HepG2 (cell line): ENCODE data around the gene CEP162. TPM values are rescaled to one million over a fixed set of nuclear protein-coding genes. Genes with fewer than 3 reads are reported as not detected.

ENCODE experiments used
- ARNT2 ChIP-seq: sonication (generic); formaldehyde crosslinking; IDR thresholded peaks from 2 replicates; pipeline ENCODE4 v1.8.0; 2022; ENCODE audit warnings: mild to moderate bottlenecking, low read depth, missing genetic modification reagents, moderate library complexity
- FIP1L1 ChIP-seq: fragments of 200-400 bp; formaldehyde crosslinking; IDR thresholded peaks from 2 replicates; pipeline ENCODE4 v1.6.1; 2018; ENCODE audit warnings: low read depth, mild to moderate bottlenecking, low read length, moderate library complexity, borderline replicate concordance; ENCODE audit not compliant: insufficient read depth
- FOXA1 ChIP-seq, 2 experiments: fragments of 450-650 bp in 1 of 2; sonication (generic) in 1 of 2; formaldehyde crosslinking in 1 of 2; IDR thresholded peaks; 2 replicates each; pipeline versions ENCODE4 v1.4.0 to v1.6.1; 2016 to 2020; ENCODE audit warnings: missing genetic modification reagents in 1 of 2
- FOXA3 ChIP-seq: IDR thresholded peaks from 2 replicates; pipeline ENCODE4 v1.6.1; 2016; ENCODE audit warnings: missing genetic modification reagents, missing compliant biosample characterization
- HOXA3 ChIP-seq: sonication (generic); formaldehyde crosslinking; IDR thresholded peaks from 2 replicates; pipeline ENCODE4 v1.5.0; 2020; ENCODE audit warnings: missing genetic modification reagents
- JUNB ChIP-seq: sonication (generic); formaldehyde crosslinking; IDR thresholded peaks from 2 replicates; pipeline ENCODE4 v1.8.0; 2022; ENCODE audit warnings: missing genetic modification reagents, mild to moderate bottlenecking, borderline replicate concordance
- MXD3 ChIP-seq: IDR thresholded peaks from 2 replicates; pipeline ENCODE4 v1.6.1; 2016; ENCODE audit warnings: mild to moderate bottlenecking, missing biosample characterization, missing genetic modification reagents
- MXD4 ChIP-seq: IDR thresholded peaks from 2 replicates; pipeline ENCODE4 v1.6.1; 2016; ENCODE audit warnings: mild to moderate bottlenecking, missing biosample characterization, missing genetic modification reagents
- NFIC ChIP-seq: IDR thresholded peaks from 2 replicates; pipeline ENCODE4 v1.6.1; 2012; ENCODE audit warnings: mild to moderate bottlenecking, low read length, inconsistent platforms
- NR2F6 ChIP-seq, 2 experiments: IDR thresholded peaks; 2 replicates each; pipeline ENCODE4 v1.6.1; 2016; ENCODE audit warnings: antibody characterized with exemption in 1 of 2, mild to moderate bottlenecking in 1 of 2
- PBX2 ChIP-seq: IDR thresholded peaks from 2 replicates; pipeline ENCODE4 v1.6.1; 2016; ENCODE audit warnings: control low read depth
- PPARG ChIP-seq: conservative IDR thresholded peaks from 2 replicates; pipeline ENCODE4 v1.6.1; 2016; ENCODE audit warnings: missing biosample characterization, missing genetic modification reagents
- SOX6 ChIP-seq, 2 experiments: fragments of 450-650 bp in 1 of 2; sonication (generic) in 1 of 2; formaldehyde crosslinking in 1 of 2; IDR thresholded peaks; 2 replicates each; pipeline versions ENCODE4 v1.4.0 to v1.6.1; 2017 to 2020; ENCODE audit warnings: antibody characterized with exemption in 1 of 2, mild to moderate bottlenecking in 1 of 2, missing genetic modification reagents in 1 of 2
- TBX2 ChIP-seq: sonication (generic); formaldehyde crosslinking; IDR thresholded peaks from 2 replicates; pipeline ENCODE4 v1.5.0; 2020; ENCODE audit warnings: missing genetic modification reagents, mild to moderate bottlenecking, borderline replicate concordance
- ZNF18 ChIP-seq: sonication (generic); formaldehyde crosslinking; IDR thresholded peaks from 2 replicates; pipeline ENCODE4 v1.8.0; 2022; ENCODE audit warnings: mild to moderate bottlenecking, missing genetic modification reagents; ENCODE audit not compliant: insufficient replicate concordance
- ZNF205 ChIP-seq: IDR thresholded peaks from 2 replicates; pipeline ENCODE4 v1.6.1; 2018; ENCODE audit warnings: missing biosample characterization, missing genetic modification reagents
- ZNF292 ChIP-seq: sonication (generic); formaldehyde crosslinking; IDR thresholded peaks from 2 replicates; pipeline ENCODE4 v1.8.1; 2022; ENCODE audit warnings: mild to moderate bottlenecking, low read depth, missing genetic modification reagents, borderline replicate concordance
- ZNF33A ChIP-seq: sonication (generic); formaldehyde crosslinking; IDR thresholded peaks from 2 replicates; pipeline ENCODE4 v1.5.1; 2020; ENCODE audit warnings: missing genetic modification reagents, mild to moderate bottlenecking, moderate library complexity, borderline replicate concordance
- ZNF44 ChIP-seq: sonication (generic); formaldehyde crosslinking; IDR thresholded peaks from 2 replicates; pipeline ENCODE4 v1.5.1; 2020; ENCODE audit warnings: mild to moderate bottlenecking, missing genetic modification reagents
- ZNF496 ChIP-seq: sonication (generic); formaldehyde crosslinking; IDR thresholded peaks from 2 replicates; pipeline ENCODE4 v1.8.1; 2023; ENCODE audit warnings: mild to moderate bottlenecking, moderate library complexity, missing genetic modification reagents; ENCODE audit not compliant: insufficient replicate concordance
- ZNF775 ChIP-seq: sonication (generic); formaldehyde crosslinking; IDR thresholded peaks from 2 replicates; pipeline ENCODE4 v1.4.0; 2020; ENCODE audit warnings: missing genetic modification reagents, mild to moderate bottlenecking, moderate library complexity, borderline replicate concordance
- ZNF788 ChIP-seq: sonication (generic); formaldehyde crosslinking; IDR thresholded peaks from 2 replicates; pipeline ENCODE4 v1.5.0; 2020; ENCODE audit warnings: mild to moderate bottlenecking, missing genetic modification reagents, borderline replicate concordance
- ZNF792 ChIP-seq: IDR thresholded peaks from 2 replicates; pipeline ENCODE4 v1.6.1; 2016
- ZNF816 ChIP-seq: sonication (generic); formaldehyde crosslinking; IDR thresholded peaks from 2 replicates; pipeline ENCODE4 v1.8.0; 2022; ENCODE audit warnings: missing genetic modification reagents, mild to moderate bottlenecking, borderline replicate concordance
- ZNF879 ChIP-seq: sonication (generic); formaldehyde crosslinking; IDR thresholded peaks from 2 replicates; pipeline ENCODE4 v1.8.1; 2023; ENCODE audit warnings: missing genetic modification reagents
- polyA plus RNA-seq, 8 experiments: library from polyadenylated mRNA; depleted of rRNA in 3 of 8; stranded (reverse) in 7 of 8; unstranded in 1 of 8; fragments of >200 nt; fragmentation: Illumina TruSeq in 4 of 8; extraction: Trizol in 4 of 8; gene quantifications; 2 replicates each; pipeline versions ENCODE4 v1.2.1 to v1.2.3, GENCODE V29; 2011 to 2016; ENCODE audit warnings: low read depth in 4 of 8, missing spikeins in 1 of 8, mixed read lengths in 1 of 8; ENCODE audit not compliant: insufficient read depth in 1 of 8
- total RNA-seq, 5 experiments: library from RNA; depleted of rRNA; stranded (reverse); fragments of >200 nt; fragmentation: Illumina TruSeq; extraction: Trizol; gene quantifications; 2 replicates each; pipeline ENCODE4 v1.2.3, GENCODE V29; 2016; ENCODE audit warnings: low read depth in 1 of 5
- TF ChIP-seq, protein P1 (sequence below): sonication (generic); formaldehyde crosslinking; IDR thresholded peaks from 2 replicates; pipeline ENCODE4 v1.5.1; 2020; ENCODE audit warnings: mild to moderate bottlenecking, missing genetic modification reagents

CEP162 gene
- total and polyA plus RNA-seq, 2 of the 13 experiments (the other 11 are each of a cell fraction or from before 2014, with no cell fraction given), result 0.50 to 7.9 TPM

DNA sequence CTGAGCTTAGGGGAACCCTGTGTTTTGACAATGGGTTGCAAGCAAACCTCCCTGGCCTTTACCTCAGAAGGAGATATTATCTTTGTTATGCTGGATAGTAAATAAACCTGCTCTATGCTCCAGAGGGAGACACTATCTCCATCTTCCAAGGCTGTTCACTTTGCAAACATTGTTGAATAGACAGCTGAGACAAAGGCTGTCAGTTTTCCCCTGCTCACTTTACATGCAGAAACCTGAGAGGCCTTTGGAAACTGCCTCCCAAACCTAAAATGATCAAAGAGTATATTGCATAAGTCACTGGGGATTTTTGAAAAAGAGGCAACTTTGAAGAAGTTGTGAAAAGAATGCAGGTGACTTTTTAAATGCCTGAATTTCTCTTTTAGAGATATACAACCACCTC lies 132.3 kb downstream of the CEP162 start (continued):
- TF ChIP-seq PPARG (CRISPR knock-in tag), result 0 out of 2 replicates have a peak, but pooled peaks have one; percentile 35
- TF ChIP-seq MXD3 (CRISPR knock-in tag), result no peak
- no peak for TF ChIP-seq ZNF33A
- TF ChIP-seq ZNF792, result no peak
- TF ChIP-seq SOX6 (IDR thresholded peaks at IDR 0.05), result no peak
- peak; percentile 98 for TF ChIP-seq SOX6 (CRISPR knock-in tag; IDR thresholded peaks at IDR 0.05)
- no peak for TF ChIP-seq ZNF879 (CRISPR knock-in tag)
- no peak for TF ChIP-seq ZNF788 (CRISPR knock-in tag)
- no peak for TF ChIP-seq MXD4 (CRISPR knock-in tag)
- TF ChIP-seq FOXA3 (CRISPR knock-in tag), result peak; percentile 66
- no peak for TF ChIP-seq PBX2 (CRISPR knock-in tag)
- no peak for TF ChIP-seq ZNF205
- no peak for TF ChIP-seq NR2F6 (IDR thresholded peaks at IDR 0.05)
- no peak for TF ChIP-seq NR2F6 (CRISPR knock-in tag; IDR thresholded peaks at IDR 0.05)
- TF ChIP-seq ZNF292 (CRISPR knock-in tag), result peak; percentile 43; the same call in 1 of the 2 replicates
- TF ChIP-seq FIP1L1, result no peak
- TF ChIP-seq ZNF496 (CRISPR knock-in tag), result no peak
- no peak for TF ChIP-seq JUNB (CRISPR knock-in tag)
- TF ChIP-seq HOXA3 (CRISPR knock-in tag), result no peak
- no peak for TF ChIP-seq ZNF816 (CRISPR knock-in tag)
- no peak for TF ChIP-seq ZNF18 (CRISPR knock-in tag)
- no peak for TF ChIP-seq FOXA1 (IDR thresholded peaks at IDR 0.05)
- TF ChIP-seq FOXA1 (CRISPR knock-in tag; IDR thresholded peaks at IDR 0.05), result peak; percentile 66
- TF ChIP-seq ZNF44 (CRISPR knock-in tag), result no peak
- no peak for TF ChIP-seq ARNT2 (CRISPR knock-in tag)
- TF ChIP-seq, protein P1, sequence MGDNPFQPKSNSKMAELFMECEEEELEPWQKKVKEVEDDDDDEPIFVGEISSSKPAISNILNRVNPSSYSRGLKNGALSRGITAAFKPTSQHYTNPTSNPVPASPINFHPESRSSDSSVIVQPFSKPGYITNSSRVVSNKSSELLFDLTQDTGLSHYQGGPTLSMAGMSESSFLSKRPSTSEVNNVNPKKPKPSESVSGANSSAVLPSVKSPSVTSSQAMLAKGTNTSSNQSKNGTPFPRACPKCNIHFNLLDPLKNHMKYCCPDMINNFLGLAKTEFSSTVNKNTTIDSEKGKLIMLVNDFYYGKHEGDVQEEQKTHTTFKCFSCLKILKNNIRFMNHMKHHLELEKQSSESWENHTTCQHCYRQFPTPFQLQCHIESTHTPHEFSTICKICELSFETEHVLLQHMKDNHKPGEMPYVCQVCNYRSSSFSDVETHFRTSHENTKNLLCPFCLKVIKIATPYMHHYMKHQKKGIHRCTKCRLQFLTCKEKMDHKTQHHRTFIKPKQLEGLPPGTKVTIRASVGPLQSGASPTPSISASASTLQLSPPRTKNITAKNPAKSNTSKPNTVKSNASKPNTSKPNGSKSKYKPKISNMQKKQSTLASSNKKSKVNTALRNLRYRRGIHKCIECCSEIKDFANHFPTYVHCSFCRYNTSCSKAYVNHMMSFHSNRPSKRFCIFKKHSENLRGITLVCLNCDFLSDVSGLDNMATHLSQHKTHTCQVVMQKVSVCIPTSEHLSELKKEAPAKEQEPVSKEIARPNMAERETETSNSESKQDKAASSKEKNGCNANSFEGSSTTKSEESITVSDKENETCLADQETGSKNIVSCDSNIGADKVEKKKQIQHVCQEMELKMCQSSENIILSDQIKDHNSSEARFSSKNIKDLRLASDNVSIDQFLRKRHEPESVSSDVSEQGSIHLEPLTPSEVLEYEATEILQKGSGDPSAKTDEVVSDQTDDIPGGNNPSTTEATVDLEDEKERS, result no peak
- TF ChIP-seq TBX2 (CRISPR knock-in tag), result peak; percentile 49; the same call in 1 of the 2 replicates
- TF ChIP-seq NFIC, result peak; percentile 47; the same call in 1 of the 2 replicates
- no peak for TF ChIP-seq ZNF775
